ENCODE measurements around the gene ZBTB18.
A peak's percentile ranks its signal among the peaks of the same experiment; 100 is the strongest.
"Not testable (repeated sequence)": the region's sequence is repeated elsewhere in the genome, so short reads cannot be mapped to it uniquely, and the experiment has no call there.

ZBTB18 gene

DNA sequence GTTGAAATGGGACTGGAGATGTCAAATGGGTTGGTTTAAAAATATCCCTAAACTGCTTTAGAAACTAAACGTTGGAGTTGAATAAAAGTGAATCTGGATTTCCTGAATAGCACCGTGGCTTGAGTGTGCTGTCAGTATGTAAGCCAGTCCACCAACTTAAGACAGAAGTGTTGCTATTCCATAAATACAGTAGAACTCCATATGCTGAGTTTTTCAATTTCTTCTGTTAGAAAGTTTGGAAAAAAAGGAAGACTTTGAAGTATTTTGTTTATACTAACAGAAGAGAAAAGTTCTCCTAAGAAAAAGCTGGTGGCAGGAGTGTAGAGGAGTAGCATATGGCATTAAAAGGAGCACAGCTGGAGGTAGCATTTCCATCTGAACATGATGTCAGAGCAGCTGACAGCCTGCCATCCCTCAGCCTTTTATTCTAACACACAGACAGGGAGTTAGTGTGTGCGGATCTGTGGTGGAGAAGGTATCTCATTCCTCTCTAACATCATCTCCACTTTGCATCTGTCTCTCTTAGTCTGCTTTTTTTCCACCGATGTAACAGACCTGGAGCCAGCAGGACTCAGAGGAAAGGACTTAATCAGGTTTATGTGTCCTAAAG is at the start of gene ZBTB18:
Gene ZBTB18 (plus strand): TSS at position 449 of the 610 bp plus-strand sequence. CDS start 149 bp downstream, at position 598.
- peak; percentile 99 for DNase-seq

DNA sequence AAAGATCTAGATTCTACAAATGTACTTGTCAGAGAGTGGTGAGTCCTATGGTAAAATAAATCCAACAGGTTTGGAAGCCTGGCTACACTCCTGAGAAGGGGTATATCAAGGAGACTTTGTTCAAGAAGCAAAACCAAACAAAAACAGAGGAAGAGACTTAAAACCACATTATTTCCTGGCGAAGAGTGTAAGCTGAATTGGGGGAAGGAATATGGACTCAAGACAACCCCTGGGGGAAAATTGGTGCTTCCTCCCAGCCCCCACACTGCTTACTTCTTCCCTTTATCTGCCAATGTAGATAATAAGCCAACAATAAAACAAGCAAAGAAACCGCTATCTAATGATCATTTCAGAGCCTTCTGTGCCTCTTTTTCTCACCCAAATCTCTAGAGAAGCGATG is 48.4 kb upstream of the ZBTB18 start:
- no peak for DNase-seq

DNA sequence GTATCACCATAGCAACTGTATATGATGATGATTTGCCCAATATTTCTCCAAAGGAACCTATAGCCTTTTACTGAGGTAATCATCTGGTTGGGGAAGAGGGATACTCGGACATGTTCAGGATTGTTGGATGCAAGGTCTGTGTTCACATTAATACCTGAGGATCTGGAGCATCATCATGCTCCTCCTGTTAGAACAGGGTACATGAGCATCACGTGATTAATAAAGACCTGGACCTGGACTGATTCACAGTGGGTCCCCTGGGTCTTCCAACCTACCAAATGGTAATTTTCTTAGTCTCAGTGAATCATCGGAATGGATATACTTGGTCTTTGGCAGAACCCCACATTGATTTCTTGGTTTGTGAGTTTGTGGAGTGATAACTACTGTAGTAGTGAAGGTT is 45.6 kb upstream of the ZBTB18 start:
- DNase-seq = no peak

DNA sequence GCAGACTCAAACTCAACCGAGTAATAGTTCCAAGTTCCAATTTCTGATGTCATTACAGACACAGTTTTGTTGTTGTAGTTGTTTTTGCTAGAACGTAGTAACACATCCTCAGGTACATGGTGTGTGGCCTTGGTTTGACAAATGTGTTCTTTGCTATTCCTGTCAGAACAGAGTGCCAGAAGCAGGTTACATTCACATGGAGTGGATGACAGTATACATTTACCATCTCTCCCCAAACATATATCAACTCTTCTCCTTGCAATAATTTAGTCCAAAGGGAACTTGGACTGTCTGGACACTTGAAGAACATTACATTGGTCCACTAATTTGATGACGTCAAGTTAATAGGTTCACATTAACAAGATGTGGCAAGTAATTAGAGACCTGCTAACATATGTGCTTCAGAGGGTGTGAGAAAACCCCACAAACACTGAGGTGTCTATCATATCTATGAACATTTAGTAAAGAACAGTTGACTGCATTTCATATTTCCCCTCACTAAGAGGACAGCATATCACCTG is 44.6 kb upstream of the ZBTB18 start:
- no peak for DNase-seq

DNA sequence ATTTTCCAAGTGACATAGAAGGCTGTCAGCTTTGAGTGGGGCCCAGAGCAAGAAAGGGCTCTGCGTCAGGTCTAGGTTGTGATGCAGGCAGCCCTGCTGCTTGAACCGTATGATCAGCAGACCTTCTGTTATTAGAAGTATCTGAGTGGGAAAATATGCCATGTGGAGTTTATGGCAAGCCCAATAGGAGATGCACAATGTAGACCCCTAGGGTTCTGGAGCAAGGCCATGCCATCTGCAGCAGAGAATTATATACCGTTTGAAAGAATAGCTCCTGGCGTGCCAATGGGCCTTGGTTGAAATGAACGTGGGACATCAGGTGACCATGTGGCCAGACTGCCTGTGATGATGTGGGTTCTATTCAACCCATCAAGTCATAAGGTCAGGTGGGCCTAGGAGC is 44.1 kb upstream of the ZBTB18 start:
- DNase-seq = no peak

DNA sequence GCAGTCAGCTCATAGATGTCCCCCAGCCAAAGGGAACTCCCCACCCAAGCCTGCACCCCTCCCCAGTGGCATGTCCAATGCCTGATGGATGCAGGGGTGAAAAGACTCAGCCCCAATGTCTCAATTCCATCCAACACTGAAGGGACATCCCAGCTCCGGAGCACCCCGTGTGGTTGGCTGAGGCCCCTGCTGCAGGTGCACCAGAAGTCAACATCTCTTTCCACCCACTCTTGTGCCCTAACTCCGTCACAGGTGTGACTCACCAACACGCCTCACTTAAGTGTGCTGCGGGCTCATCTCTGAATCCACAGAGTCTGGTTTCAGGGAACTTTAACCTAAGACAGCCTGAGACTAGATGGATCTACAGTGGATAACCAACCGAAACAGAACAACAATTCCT is 40.9 kb upstream of the ZBTB18 start:
- DNase-seq = no peak

DNA sequence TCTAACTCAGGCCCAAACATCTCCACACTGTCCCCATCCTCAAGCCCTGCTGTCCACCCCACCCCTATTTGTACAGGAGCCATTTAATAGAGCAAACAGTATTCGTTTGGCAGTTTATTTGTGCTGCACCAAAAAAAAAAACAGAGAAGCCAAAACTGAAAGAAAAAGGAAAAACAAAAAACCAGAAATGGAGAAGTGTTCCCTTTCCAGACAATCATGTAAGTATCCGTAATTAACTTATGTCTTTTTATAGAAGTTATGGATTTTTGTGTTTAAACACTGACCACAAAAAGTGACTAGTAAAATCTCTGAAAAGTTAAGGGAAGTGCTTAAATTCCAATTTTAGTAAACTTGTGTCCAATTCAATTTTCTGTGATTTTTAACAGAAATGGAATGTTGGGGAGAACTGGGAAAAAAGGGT is 40.4 kb upstream of the ZBTB18 start:
- DNase-seq = no peak

DNA sequence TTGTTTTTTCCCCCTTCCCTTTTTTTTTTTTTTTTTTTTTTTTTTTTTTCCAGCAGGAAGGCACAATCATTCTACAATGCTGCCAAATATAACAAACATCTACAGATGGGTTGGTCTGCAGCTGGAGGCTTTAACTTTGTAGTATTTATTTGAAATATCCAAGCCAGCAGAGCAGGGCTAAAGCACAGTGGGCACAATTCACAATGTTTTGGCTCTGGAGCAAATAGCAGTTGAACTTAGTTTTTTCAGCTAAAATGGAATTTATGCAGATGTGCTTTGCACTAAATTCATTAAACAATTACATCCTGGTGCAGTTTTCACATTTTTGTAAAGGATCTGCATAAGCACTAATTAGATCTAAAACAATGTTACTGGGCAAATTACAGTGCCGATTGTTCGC is 39.8 kb upstream of the ZBTB18 start:
- no peak for DNase-seq

DNA sequence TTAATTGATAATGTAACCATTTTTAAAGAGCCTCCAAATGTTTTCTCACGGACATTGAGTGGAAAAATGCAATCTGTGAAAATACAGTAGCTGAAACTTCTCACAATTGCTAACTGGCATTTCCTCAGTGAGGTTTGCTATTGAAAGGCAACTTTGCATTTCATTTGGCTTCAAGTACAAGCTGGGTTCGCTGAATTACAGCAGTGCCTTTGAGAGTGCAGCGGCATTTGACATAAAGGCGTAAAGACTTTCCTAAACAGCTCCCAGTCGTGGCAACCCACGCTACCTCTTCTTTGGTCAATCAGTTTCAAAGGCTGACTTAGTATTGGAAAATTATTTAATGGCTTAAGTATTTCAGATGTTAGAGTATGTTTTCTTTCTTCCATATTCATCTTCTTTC is 39.3 kb upstream of the ZBTB18 start:
- DNase-seq = no peak

DNA sequence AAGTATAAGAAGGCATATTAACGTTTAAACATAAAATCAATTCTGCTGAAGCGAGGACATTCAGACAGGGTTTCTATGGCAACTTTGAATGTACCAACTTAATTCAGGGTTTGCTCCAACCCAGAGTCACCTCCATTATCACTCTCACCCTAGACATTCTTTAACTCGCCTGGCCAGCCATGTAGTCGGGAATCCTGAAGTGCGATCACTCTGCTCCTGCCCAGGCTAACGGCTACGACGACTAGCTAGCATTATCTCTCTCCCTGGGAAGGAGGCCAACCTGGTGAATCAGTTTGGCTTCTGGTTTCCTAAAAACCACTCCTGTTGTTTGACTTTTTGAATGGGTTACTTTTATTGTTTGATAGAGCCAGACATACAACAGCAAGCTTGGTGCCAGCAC is 38.9 kb upstream of the ZBTB18 start:
- DNase-seq = no peak

DNA sequence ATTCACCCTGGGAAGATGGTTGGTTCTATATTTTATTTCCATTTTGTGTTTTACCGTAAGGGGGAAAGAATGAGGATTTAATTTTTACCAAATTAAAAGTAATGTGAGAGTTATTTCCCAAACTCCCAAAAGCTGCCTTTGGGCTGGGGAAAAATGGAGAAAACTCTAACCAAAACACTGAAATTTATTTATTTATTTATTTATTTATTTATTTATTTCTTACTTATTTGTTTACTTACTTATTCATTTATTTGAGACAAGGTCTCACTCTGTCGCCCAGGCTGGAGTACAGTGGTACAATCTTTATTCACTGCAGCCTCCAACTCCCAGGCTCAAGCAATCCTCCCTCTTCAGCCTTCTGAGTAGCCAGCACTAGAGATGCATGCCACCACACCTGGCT is 38.0 kb upstream of the ZBTB18 start:
- DNase-seq = no peak

DNA sequence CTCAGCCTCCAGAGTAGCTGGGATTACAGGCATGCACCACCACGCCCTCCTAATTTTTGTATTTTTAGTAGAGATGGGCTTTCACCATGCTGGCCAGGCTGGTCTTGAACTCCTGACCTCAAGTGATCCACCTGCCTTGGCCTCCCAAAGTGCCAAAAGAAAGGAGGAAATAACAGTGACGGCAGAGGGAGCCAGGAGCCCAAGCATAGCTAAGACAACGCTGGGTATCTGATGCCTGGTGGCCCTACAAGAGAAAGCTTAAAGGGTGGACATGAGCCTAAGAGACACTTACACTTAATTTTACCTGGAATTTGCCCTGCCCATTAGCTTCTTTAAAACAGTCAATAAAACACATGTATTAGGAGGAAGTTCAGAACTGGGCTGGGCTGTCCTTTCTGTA is 36.2 kb upstream of the ZBTB18 start:
- not testable (repeated sequence) for DNase-seq

DNA sequence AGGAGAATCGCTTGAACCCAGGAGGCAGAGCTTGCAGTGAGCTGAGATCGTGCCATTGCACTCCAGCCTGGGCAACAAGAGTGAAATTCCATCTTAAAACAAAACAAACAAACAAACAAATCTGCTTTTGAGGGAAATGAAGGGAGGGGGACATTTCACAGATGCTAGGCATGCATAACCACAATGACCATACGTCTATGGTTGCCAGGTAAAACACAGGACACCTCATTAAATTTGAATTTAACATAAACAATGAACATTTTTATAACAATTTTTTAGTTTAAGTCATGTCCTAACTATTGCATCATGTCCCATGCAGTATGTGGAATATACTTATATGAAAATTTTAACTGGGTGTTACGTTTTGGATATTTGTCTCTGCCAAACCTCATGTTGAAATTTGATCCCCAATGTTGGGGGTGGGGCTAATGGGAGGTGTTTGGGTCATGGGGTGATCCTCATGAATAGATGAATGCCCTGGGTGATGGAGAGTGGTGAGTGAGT is 31.0 kb upstream of the ZBTB18 start:
- no peak for DNase-seq

DNA sequence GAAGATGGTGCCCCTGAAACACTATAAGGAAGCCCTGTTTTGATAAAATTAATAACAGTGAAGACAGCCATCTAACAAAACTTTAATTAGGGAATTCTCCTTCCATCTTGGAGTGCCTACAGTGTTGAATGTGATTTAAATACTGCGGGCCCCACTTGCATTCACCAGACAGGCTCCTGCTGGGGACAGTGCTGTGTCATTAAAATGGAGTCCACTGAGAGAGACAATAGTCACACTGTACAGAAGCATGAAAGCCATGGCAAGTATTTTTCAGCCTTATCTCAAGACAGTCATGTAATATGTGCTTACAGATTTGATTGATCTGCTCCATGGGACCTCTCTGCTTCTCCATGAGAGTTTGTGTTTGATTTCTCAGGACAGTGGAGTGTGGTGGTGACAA is 29.7 kb upstream of the ZBTB18 start:
- no peak for DNase-seq

DNA sequence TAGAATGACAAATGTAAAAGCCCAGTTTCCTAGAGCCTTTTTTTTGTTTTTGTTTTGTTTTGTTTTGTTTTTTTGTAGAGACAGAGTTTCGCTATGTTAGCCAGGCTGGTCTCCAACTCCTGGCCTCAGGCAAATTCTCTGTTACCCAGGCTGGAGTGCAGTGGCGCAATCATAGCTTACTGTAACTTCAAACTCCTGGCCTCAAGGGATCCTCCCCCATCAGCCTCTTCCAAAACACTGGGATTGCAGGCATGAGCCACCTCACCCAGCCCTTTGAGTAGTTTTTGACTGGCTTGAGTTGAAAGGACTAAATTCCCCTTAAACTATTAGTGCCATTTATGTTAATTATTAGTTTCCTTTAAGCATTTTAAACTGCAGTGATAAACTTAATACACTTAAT is 28.8 kb upstream of the ZBTB18 start:
- DNase-seq = no peak

DNA sequence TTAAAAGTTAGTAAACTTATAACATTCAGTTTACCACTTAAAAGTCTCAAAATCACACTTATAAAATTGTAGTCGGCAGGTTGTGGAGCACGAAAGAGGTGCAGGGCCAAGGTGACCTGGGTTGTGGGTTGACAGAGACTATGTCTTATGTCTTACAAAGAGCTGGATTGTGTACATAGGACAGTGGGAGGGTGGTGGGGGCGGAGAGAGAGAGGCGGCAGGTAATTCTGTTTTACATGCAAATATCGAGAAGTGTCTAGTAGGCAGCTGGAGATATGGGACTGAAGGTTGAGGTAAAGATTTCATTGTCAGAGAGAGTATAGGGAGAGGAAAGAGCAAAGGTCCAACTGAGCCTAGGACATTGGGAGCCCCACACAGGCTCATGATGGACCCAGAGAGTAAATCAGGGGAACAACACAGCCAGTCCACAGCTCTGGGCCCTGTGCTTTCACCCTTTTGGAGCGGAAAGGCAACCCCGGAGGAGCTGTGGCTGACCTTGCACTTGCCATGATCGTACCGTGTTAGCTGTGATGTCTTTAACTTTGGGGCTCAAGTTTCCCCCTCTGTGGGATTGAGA is 28.1 kb upstream of the ZBTB18 start:
- no peak for DNase-seq

DNA sequence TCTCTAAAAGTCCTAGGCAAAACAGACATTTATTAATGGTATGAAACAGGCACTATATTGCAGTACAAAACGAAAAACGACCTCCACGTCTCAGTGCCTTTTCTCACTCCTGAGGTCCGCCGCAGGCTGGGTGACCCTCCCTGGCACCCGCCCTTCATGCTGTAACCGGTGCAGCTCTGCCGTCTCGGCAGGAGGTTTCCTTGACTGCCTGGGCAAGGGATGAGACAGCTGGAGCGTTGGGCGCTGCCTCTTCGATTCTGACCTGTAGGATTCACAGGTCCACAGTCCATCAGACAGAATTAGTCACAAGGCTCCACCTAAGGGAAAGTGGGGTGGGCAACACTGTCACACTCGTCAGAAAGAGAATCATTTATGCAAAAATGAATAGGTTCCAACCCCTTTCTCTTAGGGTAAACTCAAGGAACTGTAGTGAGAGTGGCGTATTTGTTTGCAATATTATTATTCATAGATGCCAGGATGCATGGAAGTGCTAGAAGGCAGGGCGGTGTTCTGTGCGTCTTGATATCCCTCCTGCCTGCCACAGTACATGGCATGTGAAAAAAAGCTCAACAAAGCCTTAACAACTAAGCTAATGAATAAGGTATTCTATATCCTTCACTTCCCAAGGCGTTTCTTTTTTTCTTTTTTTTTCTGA is 23.5 kb upstream of the ZBTB18 start:
- DNase-seq = no peak

DNA sequence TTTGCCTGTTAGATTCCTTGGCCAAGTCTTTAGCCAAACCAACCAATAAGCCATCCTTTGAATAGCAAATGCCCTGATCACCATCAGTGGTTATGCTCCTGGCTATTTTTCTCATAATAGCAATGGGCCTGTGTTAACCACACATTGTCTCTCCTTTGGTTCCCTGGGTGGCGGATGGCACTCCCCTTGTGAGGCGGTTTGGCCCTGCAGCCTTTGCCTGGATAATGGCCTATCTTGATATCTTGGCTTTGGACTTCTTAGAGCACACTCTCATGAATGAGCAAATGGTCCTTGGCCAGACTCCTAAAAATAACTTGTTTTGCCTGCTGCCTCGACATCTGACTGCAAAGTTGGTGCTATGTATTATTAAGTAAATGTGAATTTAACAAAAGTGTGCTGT is 22.4 kb upstream of the ZBTB18 start:
- DNase-seq = no peak

DNA sequence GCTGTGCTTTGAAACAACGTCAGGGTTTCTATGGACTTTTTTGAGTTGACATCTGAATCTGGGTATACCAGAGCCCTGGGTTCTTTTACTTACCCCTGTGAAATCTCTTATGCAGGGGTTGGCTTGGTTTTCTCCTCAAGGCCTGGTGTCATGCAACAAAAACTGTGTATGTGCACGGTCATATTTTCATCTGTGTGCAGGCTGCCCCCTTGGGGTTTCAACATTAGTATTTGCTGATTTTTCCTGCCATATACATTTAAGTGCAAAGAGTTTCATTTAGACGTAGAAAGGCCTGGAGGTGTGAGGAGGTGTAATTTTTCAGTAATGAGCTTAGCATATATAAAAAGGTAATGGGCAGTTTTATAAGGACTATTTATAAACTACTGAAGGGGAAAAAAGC is 22.0 kb upstream of the ZBTB18 start:
- no peak for DNase-seq

DNA sequence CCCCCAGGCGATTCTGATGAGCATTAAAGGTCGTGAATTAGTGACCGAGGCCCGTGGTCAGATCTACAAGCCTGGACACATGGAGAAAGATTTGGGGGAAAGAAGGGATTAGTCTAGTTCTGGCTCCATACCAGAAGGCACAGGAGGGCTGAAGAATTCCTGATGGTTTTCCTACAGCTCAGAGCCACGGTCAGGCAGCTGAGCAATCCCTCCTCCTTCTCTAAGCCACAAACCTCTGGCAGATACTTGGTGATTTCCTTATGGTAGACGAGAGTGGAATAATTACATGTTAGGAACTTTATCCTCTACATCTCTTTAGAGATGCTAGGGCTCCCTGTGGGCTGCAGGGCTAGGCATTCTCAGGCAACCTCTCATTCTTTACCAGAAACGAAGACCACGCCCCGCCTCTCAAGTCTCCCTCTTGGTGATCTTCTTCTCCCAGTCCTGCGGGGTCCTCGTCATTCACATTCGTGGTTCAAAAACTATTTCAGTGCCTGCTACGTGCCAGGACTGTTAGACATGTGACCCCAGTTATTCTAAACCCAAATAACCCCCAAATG is 20.5 kb upstream of the ZBTB18 start:
- DNase-seq = no peak

DNA sequence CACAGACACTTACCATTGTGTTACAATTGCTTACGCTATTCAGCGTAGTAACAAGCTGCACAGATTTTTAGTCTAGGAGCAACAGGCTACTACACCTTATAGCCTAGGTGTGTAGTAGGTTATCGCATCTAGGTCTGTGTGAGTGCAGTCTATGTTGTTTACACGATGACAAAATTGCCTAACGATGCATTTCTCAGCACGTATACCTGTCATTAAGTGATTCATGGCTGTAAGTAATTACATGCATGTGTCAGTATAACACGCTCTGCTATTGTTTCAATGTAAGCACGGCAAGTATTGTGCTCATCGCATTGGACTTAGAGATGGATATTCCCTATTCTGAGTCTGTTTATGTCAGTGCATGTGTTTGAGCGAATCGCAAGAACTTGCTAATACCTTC is 15.7 kb upstream of the ZBTB18 start:
- no peak for DNase-seq

DNA sequence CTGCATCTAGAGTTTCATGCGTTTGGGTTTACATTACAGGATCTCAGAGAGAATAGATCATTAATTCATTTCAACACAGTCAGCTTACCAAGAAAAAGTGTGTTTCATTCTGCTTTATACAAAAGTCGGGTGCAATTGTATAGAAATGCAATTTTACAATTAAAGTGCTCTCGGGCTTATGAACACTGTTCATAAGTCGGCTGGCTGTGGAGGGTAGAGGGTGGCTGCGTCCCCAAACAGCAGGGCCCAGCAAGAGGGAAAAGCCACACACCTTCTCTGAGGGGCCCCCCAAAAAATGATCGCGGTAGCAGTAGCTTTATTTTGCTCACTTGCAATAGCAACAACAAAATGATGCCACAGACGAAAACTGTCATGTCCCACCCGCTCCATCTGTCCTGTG is 13.8 kb upstream of the ZBTB18 start:
- DNase-seq = no peak

DNA sequence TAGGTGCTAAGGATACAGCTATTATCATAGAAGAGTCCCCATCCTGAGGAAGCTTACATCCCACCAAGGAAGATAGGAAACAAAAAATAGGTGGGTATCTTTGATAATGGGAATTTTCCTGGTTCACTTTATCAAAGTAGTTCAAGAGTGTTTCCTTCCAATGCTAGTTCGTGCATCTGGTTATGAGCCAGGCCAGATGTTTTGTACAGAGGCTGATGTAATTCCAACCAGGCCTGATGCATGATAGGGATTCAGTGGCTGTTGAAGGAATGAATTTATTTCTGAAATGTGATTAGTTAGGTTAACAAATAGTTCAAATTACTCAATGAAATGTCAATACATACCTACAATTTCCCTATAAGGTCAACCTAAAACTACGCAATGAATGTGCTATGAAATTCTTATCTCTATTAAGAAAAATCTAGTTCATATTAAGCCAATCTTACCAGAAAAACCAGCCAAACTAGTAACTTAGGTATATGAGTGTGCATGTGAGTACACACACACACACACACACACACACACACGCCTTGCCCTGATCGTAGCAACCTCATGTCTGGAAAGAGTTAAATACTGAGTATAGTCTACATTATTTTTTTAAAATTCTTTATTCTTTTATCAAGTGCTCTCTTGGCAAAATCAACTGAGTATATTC is 9.5 kb upstream of the ZBTB18 start:
- DNase-seq = no peak

DNA sequence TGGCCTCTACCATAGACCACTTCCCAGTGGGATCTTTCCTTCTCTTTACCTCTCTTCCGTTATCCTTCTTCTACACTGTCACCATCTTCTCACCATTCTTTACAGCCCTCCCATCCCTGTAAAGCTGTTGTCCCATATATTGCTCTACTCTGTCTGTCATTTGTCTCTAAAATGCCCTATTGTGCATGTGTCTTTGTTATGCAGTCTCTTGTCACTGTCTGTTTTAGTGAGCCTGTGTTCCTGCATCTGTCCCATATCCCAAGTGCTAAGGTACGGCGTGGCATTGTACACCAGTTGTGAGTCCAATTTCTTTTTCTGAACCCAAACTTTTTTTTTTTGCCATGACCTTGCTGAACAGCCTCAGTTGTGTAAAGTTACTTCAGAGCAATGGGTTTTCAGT is 8.8 kb upstream of the ZBTB18 start:
- DNase-seq = no peak
